HepG2 (cell line): ENCODE measurements around the gene AGMO. TPM values are rescaled to one million over a fixed set of nuclear protein-coding genes. Genes with fewer than 3 reads are reported as not detected.

Source experiments
- ATAC-seq: fragments of 200-7000 bp; cut with Tn5 transposase; 3 replicates; pipeline ENCODE4 v1.9.1; 2020; ENCODE audit warnings: mild to moderate bottlenecking, moderate library complexity
- BruUV-seq: library from RNA; stranded (reverse); fragments of 400-500 nt; replicated peaks from 2 replicates; lab custom pipeline; 2021; lab: Mats Ljungman, UMichigan
- CTCF ChIA-PET: fragments of 300-600 bp; formaldehyde crosslinking; extraction: SDS; loops from one replicate; lab custom pipeline; 2021; ENCODE audit warnings: low total read pairs, inconsistent platforms, low intra/inter-chr PET ratio; lab: Yijun Ruan, JAX
- POLR2A ChIA-PET: fragments of 350-600 bp; sonication (Branson Sonifier 250); formaldehyde crosslinking; loops from one replicate; lab custom pipeline; 2020; ENCODE audit warnings: antibody characterized with exemption, inconsistent platforms; lab: Yijun Ruan, JAX
- DNase-seq: peaks from one replicate; pipeline ENCODE4 v3.0.0-alpha.2; 2015; ENCODE audit warnings: low spot score
- FAIRE-seq: peaks from 3 replicates; lab custom pipeline; 2011; peaks lifted over from hg19 to GRCh38; lab: Jason Lieb, UNC
- H2AFZ ChIP-seq: one replicate; pipeline ENCODE4 v1.6.1; 2011; ENCODE audit warnings: low read length, inconsistent platforms
- H3K27ac ChIP-seq: fragments of 300-600 bp; 3 replicates; pipeline ENCODE4 v1.8.0; 2011; ENCODE audit warnings: mixed run types, mild to moderate bottlenecking, mixed read lengths, low read length, inconsistent platforms; ENCODE audit not compliant: insufficient read depth; ENCODE audit errors: extremely low read length
- H3K27me3 ChIP-seq, 2 experiments: fragments of 200-600 bp in 1 of 2; 2 replicates in 1 of 2; 3 replicates in 1 of 2; pipeline versions ENCODE4 v1.6.0 to v1.8.0; 2011; ENCODE audit warnings: low read length in 2 of 2, mild to moderate bottlenecking in 2 of 2, moderate library complexity in 2 of 2, inconsistent platforms in 1 of 2; ENCODE audit not compliant: insufficient read depth in 2 of 2, control insufficient read depth in 1 of 2
- H3K36me3 ChIP-seq, 2 experiments: fragments of 200-600 bp in 1 of 2; replicated peaks in 1 of 2; 2 replicates in 1 of 2; 3 replicates in 1 of 2; pipeline versions ENCODE4 v1.5.1 to v1.8.0; 2011; ENCODE audit warnings: low read length in 2 of 2, inconsistent platforms in 1 of 2; ENCODE audit not compliant: insufficient read depth in 2 of 2, control insufficient read depth in 1 of 2
- H3K4me1 ChIP-seq: 2 replicates; pipeline ENCODE4 v1.5.1; 2012; ENCODE audit warnings: low read length, inconsistent platforms; ENCODE audit not compliant: insufficient read depth
- H3K4me2 ChIP-seq: 2 replicates; pipeline ENCODE4 v1.6.0; 2011; ENCODE audit warnings: low read depth, low read length, inconsistent platforms
- H3K4me3 ChIP-seq, 3 experiments: fragments of 200-600 bp in 1 of 3; sonication (generic), shearing (Covaris generic) in 1 of 3; replicated peaks in 1 of 3; 2 replicates each; pipeline ENCODE4 v1.5.1; 2011 to 2016; ENCODE audit warnings: low read length in 3 of 3, inconsistent platforms in 2 of 3, low read depth in 2 of 3, mild to moderate bottlenecking in 2 of 3, control low read depth in 1 of 3, mixed read lengths in 1 of 3; ENCODE audit not compliant: insufficient read depth in 1 of 3
- H3K79me2 ChIP-seq: one replicate; pipeline ENCODE4 v1.6.1; 2011; ENCODE audit warnings: low read length, inconsistent platforms; ENCODE audit not compliant: insufficient read depth
- H3K9ac ChIP-seq: 2 replicates; pipeline ENCODE4 v1.6.0; 2011; ENCODE audit warnings: mild to moderate bottlenecking, low read depth, low read length, inconsistent platforms; ENCODE audit not compliant: insufficient read depth
- H3K9me3 ChIP-seq: 2 replicates; pipeline ENCODE4 v1.5.1; 2012; ENCODE audit warnings: mild to moderate bottlenecking, low read length
- H4K20me1 ChIP-seq: 2 replicates; pipeline ENCODE4 v1.6.0; 2011; ENCODE audit warnings: inconsistent platforms, mild to moderate bottlenecking, low read length, moderate library complexity; ENCODE audit not compliant: insufficient read depth
- ATF3 ChIP-seq: sonication (generic); formaldehyde crosslinking; IDR thresholded peaks from 2 replicates; pipeline ENCODE4 v1.4.0; 2020; ENCODE audit warnings: missing genetic modification reagents
- IKZF5 ChIP-seq: IDR thresholded peaks from 2 replicates; pipeline ENCODE4 v1.6.1; 2018; ENCODE audit warnings: missing genetic modification reagents, mild to moderate bottlenecking, missing compliant biosample characterization
- MLX ChIP-seq: IDR thresholded peaks from 2 replicates; pipeline ENCODE4 v1.6.1; 2016
- MTF1 ChIP-seq: sonication (generic); formaldehyde crosslinking; IDR thresholded peaks from 2 replicates; pipeline ENCODE4 v1.5.0; 2020; ENCODE audit warnings: missing genetic modification reagents
- MXD1 ChIP-seq: sonication (generic); formaldehyde crosslinking; IDR thresholded peaks from 2 replicates; pipeline ENCODE4 v1.4.0; 2020; ENCODE audit warnings: mild to moderate bottlenecking, missing genetic modification reagents
- MXD3 ChIP-seq: IDR thresholded peaks from 2 replicates; pipeline ENCODE4 v1.6.1; 2016; ENCODE audit warnings: mild to moderate bottlenecking, missing biosample characterization, missing genetic modification reagents
- PREB ChIP-seq: sonication (generic); formaldehyde crosslinking; IDR thresholded peaks from 2 replicates; pipeline ENCODE4 v1.4.0; 2020; ENCODE audit warnings: missing genetic modification reagents
- RFXAP ChIP-seq: sonication (generic); formaldehyde crosslinking; IDR thresholded peaks from 2 replicates; pipeline ENCODE4 v1.4.0; 2020; ENCODE audit warnings: missing genetic modification reagents, borderline replicate concordance
- SIX1 ChIP-seq: sonication (generic); formaldehyde crosslinking; IDR thresholded peaks from 2 replicates; pipeline ENCODE4 v1.4.0; 2020; ENCODE audit warnings: missing genetic modification reagents, borderline replicate concordance
- SUZ12 ChIP-seq: fragments of 150-350 bp; IDR thresholded peaks from 2 replicates; pipeline ENCODE4 v1.6.1; 2014; ENCODE audit warnings: low read depth, low read length
- TBX3 ChIP-seq: fragments of 450-650 bp; IDR thresholded peaks from 2 replicates; pipeline ENCODE4 v1.6.1; 2017; ENCODE audit warnings: antibody characterized with exemption, mild to moderate bottlenecking, inconsistent platforms, borderline replicate concordance
- TCF12 ChIP-seq, 2 experiments: fragments of 450-650 bp in 1 of 2; sonication (generic) in 1 of 2; formaldehyde crosslinking in 1 of 2; IDR thresholded peaks; 2 replicates each; pipeline versions ENCODE4 v1.6.1 to v1.8.0; 2017 to 2022; ENCODE audit warnings: antibody characterized with exemption in 1 of 2, mild to moderate bottlenecking in 1 of 2, missing genetic modification reagents in 1 of 2, moderate library complexity in 1 of 2
- ZFP90 ChIP-seq: sonication (generic); formaldehyde crosslinking; IDR thresholded peaks from 2 replicates; pipeline ENCODE4 v1.8.0; 2022; ENCODE audit warnings: missing genetic modification reagents, mild to moderate bottlenecking, inconsistent platforms, borderline replicate concordance
- ZFY ChIP-seq: sonication (generic); formaldehyde crosslinking; IDR thresholded peaks from 2 replicates; pipeline ENCODE4 v1.4.0; 2020; ENCODE audit warnings: missing genetic modification reagents
- ZSCAN22 ChIP-seq: sonication (generic); formaldehyde crosslinking; IDR thresholded peaks from 2 replicates; pipeline ENCODE4 v1.4.0; 2020; ENCODE audit warnings: mild to moderate bottlenecking, missing genetic modification reagents
- ZUFSP ChIP-seq: sonication (generic); formaldehyde crosslinking; IDR thresholded peaks from 2 replicates; pipeline ENCODE4 v1.9.0; 2021; ENCODE audit warnings: missing genetic modification reagents, mild to moderate bottlenecking, borderline replicate concordance
- WGBS: methylation state at CpG from one replicate; pipeline ENCODE4 v1.1.6; 2017; ENCODE audit warnings: low lambda C conversion rate; 5-methylcytosine and 5-hydroxymethylcytosine counted together
- in situ Hi-C: cut with HindIII; loops from 2 replicates; pipeline ENCODE4 v1.10.0; 2017; ENCODE audit warnings: low pct_unique_long_range_greater_than_20kb; ENCODE audit not compliant: extremely low pct_ligation_motif_present
- intact Hi-C: fragments of 100-400 bp; cut with micrococcal nuclease; formaldehyde crosslinking; loops from one replicate; pipeline ENCODE4 v1.10.0; 2022; ENCODE audit not compliant: unreplicated experiment
- polyA plus RNA-seq, 8 experiments: library from polyadenylated mRNA; depleted of rRNA in 3 of 8; stranded (reverse) in 7 of 8; unstranded in 1 of 8; fragments of >200 nt; fragmentation: Illumina TruSeq in 4 of 8; extraction: Trizol in 4 of 8; gene quantifications; 2 replicates each; pipeline versions ENCODE4 v1.2.1 to v1.2.3, GENCODE V29; 2011 to 2016; ENCODE audit warnings: low read depth in 4 of 8, missing spikeins in 1 of 8, mixed read lengths in 1 of 8; ENCODE audit not compliant: insufficient read depth in 1 of 8
- total RNA-seq, 5 experiments: library from RNA; depleted of rRNA; stranded (reverse); fragments of >200 nt; fragmentation: Illumina TruSeq; extraction: Trizol; gene quantifications; 2 replicates each; pipeline ENCODE4 v1.2.3, GENCODE V29; 2016; ENCODE audit warnings: low read depth in 1 of 5

The AGMO gene
- total and polyA plus RNA-seq, 2 of the 13 experiments (the other 11 are each of a cell fraction or from before 2014, with no cell fraction given): 0.22 to 0.50 TPM

GRCh38 chr7:15430911-15431310 lies 130.9 kb downstream of the AGMO start:
- H4K20me1 ChIP-seq: no peaks in the 10 kb centered on the region
- ChIA-PET POLR2A (no interaction called here), CTCF (no interaction called here)
- intact Hi-C loops (no loop called here), in situ Hi-C loops (no loop called here)
- TF ChIP-seq ZUFSP (CRISPR knock-in tag): no peak
- no peak for TF ChIP-seq ZFY (CRISPR knock-in tag)
- no peak for TF ChIP-seq SIX1
- no peak for TF ChIP-seq MLX
- no peak for TF ChIP-seq MXD3 (CRISPR knock-in tag)
- no peak for TF ChIP-seq TCF12 (IDR thresholded peaks at IDR 0.05)
- TF ChIP-seq TCF12 (CRISPR knock-in tag; IDR thresholded peaks at IDR 0.05): no peak
- no peak for TF ChIP-seq RFXAP (CRISPR knock-in tag)
- TF ChIP-seq IKZF5: no peak
- TF ChIP-seq PREB (CRISPR knock-in tag): no peak
- no peak for TF ChIP-seq ATF3 (CRISPR knock-in tag)
- TF ChIP-seq MXD1 (CRISPR knock-in tag): no peak
- no peak for TF ChIP-seq ZFP90 (CRISPR knock-in tag)
- TF ChIP-seq MTF1 (CRISPR knock-in tag): no peak
- TF ChIP-seq ZSCAN22 (CRISPR knock-in tag): no peak
- no peak for TF ChIP-seq SUZ12
- no peak for TF ChIP-seq TBX3
- FAIRE-seq: no peak
- no peaks in the 10 kb centered on the region for H3K79me2 ChIP-seq
- no TSS peak for BruUV-seq
- WGBS: 61% methylated on average over 1 of the region's 1 CpG
- no peaks in the 10 kb centered on the region for H3K27me3 ChIP-seq
- H2AFZ ChIP-seq: no peak overlapping the region
- DNase-seq: no peak
- no peak overlapping the region for H3K4me3 ChIP-seq
- ATAC-seq: no peak
- H3K36me3 ChIP-seq: no peaks in the 10 kb centered on the region
- H3K9me3 ChIP-seq: peaks cover 80% of the 10 kb centered on the region
- no peak overlapping the region for H3K9ac ChIP-seq
- no peak overlapping the region for H3K4me2 ChIP-seq
- no peak overlapping the region for H3K27ac ChIP-seq
- no peaks in the 10 kb centered on the region for H3K4me1 ChIP-seq
